ENCODE results near the gene CCND2. TPM values are rescaled to one million over a fixed set of nuclear protein-coding genes. Genes with fewer than 3 reads are reported as not detected.

The CCND2 gene
- polyA plus RNA-seq, 1 donor: 80.7 TPM

- DNase-seq (ENCODE audit: low read depth): peak; percentile 91
These were observed 3.1 kb downstream of the CCND2 start for GRCh38 chr12:4276524-4277204.

DNA sequence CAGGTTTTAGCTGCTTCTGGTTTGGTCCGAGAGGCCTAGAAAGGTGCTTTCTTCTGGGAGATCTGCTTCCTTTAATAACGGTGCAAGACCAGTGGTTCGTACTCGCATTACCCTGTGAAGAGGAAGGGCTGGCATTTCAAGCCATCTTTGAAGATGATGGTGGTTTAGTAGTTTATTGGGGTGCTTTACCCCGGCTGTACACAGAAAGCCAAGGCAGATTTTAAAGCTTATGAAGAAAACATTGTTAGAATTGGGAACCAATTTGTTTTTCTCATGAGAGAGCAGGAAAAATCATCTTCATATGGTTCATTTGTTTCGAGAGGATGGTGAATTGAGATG lies 3.6 kb downstream of the CCND2 start:
- DNase-seq (ENCODE audit: low read depth): no peak

DNA sequence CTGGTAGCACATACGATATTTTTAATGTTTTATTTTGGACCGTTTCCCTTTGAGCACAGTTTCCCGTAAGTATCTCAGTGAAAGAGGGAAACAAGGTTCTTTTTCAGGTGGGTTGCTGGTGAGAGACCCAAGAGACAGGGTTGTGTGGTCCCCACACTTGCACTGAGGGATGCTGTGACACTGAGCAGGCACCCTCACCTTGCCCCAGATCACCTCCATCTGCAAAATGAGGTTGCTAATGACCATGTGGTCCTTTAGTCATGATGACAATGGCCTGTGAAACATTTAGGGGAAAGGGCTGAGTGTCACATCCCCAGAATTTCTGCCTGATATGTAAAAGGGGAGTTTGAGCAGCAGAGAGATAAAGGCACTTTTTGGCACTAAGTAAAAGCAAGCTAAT lies 4.3 kb downstream of the CCND2 start:
- DNase-seq (ENCODE audit: low read depth): no peak

GRCh38 chr12:4278329-4279197 lies 5.0 kb downstream of the CCND2 start:
- DNase-seq (ENCODE audit: low read depth): no peak

DNA sequence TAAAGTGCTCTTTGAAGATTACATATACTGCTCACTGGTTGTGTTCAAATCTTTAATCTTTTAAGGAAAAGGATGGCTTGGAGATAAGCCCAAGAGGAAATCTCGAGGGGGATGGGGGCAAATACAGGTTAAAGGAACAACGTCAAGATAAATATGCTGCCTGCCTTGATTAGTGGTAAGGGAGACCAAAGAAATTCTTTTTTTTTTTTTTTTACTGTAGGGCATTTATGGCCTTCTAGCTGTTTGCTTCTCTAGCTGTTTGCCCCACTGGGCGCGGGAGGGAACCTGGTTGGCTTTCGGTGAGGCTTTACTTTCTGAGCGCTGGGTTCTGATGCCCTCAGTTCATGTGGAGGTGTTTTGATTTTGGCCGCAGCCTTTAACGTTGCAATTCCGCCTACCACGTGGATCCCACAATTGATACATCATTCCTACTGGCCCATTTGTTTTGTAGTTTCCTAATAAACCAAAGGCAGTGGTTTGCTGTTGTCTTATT lies 5.7 kb downstream of the CCND2 start:
- DNase-seq (ENCODE audit: low read depth): no peak

GRCh38 chr12:4280351-4281163 lies 7.0 kb downstream of the CCND2 start:
- DNase-seq (ENCODE audit: low read depth): no peak

DNA sequence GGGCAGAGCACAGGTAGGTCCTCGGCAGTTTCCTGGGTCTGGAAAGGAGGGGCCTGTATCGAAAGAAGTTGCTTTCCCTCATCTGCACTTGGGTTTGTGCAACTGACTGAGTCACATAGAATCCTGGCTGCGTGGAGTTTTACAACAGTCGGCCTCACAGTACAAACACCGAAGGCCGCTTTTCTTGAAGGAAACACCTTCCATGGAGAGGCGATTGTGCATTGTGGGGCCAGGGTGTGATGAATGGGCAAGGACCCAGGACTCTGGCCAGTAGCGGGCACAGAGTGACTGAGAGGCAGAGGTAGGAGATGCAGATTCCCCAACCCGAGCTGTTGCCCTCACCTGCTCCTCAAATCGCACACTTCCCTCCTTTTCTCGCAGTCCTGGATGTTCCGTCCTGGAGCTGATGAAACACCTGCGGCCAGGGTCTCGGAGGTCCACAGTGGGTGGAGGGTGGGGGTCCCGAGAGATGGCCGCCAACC lies 7.7 kb downstream of the CCND2 start:
- no peak for DNase-seq (ENCODE audit: low read depth)

GRCh38 chr12:4282103-4282891 lies 8.7 kb downstream of the CCND2 start:
- no peak for DNase-seq (ENCODE audit: low read depth)

DNA sequence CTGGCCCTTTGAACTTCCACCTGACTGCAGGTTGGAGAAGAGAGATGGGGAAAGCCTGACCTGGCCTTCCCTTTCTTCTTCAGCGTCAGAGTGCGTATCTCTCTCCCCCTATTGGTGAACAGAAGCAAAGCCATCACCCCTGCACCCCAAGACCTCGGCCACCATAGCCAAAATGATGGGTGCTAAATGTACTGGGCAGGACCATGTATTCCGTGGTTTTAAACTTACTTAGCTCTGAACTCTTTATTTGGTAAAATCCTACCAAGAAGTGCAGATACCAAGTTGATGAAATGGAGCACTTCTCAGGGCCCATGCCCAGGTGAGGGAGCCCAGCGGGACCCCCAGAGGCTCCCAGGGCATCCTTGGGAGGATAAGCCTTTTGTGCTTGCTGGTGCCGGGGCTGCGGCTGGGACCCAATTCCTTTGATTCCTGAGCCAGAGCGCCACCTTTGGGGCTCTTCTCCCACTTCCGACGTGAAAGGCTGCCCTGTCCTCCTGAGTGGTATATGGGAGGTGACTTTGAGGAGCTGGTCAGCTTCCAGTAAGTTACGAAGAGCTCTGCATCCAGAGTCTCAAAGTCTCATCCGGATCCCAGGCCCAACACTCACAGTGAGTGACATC lies 9.4 kb downstream of the CCND2 start:
- DNase-seq (ENCODE audit: low read depth): no peak

DNA sequence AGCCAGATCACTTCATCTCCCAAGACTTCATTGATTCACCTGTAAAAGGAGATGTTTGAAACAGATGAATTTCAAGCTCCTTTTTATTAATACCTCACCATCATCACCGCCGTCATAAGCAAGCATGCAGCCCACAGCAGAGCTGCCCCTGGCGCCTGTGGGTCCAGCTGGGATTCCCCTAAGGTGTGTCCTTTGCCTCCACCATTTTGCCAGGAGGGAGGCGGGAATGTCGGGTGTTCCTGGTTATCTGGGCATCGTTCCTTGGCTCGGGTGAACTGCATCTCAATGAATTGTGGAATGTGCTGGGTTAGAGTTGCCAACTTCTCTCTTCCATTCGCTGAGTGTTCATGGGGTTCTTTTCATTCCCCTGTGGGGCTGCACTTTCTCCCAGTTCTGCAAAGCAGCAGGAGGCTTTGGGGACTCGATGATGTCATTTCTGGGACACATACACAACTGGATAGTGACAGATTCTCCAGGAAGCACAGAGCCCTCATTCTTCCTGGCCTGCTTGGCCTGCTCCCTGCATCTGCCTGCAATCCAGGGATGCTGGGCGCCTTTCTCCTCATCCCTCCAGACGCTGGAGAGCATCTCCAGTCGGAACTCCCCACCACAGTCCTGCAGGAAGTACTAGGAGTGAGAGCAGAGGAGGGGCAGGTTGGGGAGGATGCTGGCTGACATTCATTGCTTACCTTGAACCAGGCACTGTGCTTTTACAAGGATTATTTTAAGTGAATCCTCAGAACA lies 10.1 kb downstream of the CCND2 start:
- DNase-seq (ENCODE audit: low read depth): no peak

DNA sequence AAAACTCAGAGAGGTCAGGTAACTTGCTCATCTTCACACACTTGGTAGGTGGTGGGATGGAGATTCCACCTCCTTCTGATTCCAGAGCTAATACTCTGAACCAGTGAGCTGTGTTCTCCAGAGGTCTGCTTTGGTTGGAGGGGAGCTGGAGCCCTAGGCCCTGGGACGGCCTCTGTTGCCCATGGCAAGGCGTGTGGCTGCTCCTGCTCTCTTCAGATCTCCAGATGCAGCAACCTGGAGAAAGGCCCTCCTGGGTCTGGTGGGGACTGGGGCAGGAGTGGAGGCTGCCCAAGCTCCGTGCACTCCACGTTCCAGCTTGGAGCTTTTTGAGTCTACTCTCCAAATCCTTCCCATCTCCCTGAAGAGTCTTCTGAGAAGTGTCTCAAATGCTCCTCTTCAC lies 10.7 kb downstream of the CCND2 start:
- no peak for DNase-seq (ENCODE audit: low read depth)

GRCh38 chr12:4285070-4285469 lies 11.5 kb downstream of the CCND2 start:
- DNase-seq (ENCODE audit: low read depth): no peak

- no peak for DNase-seq (ENCODE audit: low read depth)
These were observed 12.7 kb downstream of the CCND2 start for GRCh38 chr12:4286228-4286627.

DNA sequence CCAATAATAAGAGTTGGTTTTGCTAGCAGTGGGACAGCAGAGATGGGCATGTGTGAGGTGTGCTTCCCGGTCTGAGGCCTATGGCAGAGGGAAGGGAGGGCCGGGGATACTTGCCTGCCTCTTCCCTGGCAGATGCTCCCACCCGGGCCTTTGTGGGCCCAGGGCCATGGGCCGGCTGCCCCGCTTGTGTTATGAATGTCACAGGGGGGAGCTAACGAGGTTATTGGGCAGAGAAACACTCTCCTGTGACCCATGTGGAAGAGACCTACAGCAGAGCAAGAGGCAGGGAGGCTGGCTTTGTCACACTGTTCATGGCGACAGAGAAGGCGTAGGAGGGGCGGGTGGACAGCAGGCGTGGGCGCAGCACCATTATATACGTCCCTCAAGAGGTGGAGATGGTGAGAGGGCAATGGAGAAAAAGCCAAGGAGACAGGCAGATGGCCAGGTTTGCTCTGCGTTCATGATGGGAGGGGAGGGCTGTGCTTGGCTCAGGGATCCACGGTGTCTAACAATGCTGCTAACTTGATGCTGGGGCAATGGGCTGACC lies 13.3 kb downstream of the CCND2 start:
- DNase-seq (ENCODE audit: low read depth): no peak

DNA sequence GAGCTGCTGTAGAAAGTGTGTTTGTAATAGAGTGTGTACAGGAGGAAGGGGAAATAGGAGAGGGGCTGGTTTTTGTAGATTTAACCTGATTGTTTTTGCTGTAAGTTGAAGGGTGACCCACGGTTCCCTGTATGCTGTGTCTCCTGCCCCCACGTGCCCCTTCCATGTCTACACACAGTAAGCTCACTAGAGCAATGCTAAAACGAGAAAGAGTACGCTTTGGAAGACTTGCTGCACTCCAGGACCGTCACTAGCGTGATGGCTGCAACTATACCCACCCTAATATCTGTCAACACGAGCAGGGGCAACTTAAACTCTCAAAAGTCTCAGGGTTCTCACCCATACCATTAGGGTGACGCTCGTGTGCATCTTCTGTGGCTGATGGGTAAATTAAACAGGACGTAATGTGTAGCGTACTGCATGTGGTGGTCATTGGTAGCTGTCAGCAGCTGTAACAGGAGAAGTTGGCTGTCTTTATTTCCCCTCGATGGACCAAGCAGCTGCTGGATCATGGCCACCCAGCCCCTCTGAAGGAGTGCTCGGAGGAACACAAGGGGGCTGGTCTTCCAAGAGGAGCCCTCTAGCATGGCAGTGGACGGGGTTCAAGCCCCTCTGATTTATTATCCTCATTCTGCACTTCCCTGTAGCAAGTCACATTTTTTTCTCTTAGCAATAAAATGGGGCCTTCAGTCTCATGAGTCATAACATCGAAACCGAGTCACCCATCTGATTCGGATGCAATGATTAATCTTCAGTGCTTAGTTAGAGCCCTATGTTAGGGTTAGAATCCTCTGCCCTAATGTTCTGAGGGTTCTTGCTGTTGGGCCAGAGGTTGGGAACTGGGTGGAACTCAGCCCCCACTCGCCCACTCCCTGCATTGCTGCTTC lies 14.0 kb downstream of the CCND2 start:
- DNase-seq (ENCODE audit: low read depth): no peak

DNA sequence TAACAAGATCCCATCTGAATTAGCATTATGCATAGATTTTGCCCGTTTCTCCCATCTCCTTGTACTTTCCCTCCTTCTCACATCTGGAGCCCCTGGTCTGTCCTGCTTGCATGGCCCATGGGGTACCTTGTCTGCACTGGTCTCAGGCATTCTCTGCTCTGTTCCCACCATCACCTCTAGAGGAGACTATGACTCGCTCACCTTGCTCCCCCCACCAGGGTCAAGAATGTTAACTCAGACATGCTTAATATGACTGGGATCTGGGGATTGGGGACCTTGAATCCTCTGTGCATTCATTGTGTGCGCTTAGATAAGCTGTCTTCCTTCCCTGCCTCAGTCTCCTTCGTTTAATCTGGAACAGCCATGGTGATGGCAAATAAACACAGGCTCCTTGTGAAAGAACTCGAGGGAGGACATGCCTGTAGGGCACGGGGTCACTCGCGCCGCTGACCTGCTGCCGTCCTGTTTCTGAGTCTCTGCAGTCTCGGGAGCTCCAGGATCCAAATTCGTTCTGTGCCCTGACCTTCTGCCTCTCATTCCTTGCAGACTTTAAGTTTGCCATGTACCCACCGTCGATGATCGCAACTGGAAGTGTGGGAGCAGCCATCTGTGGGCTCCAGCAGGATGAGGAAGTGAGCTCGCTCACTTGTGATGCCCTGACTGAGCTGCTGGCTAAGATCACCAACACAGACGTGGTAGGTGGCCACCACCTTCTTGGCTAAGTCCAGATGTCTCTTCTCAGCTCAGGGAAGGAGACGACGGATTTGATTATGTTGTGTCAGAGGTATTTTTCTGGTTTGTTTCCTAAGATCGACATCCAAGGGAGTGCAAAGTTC lies 15.0 kb downstream of the CCND2 start:
- DNase-seq (ENCODE audit: low read depth): no peak

- no peak for DNase-seq (ENCODE audit: low read depth)
These were observed 15.8 kb downstream of the CCND2 start for GRCh38 chr12:4289231-4289878.

Measured in forelimb muscle (tissue), 1 donor.